WERI-Rb-1 (cell line): ENCODE results near the gene CEACAM20.
"Not testable (repeated sequence)": the region's sequence is repeated elsewhere in the genome, so short reads cannot be mapped to it uniquely, and the experiment has no call there.

ENCODE experiments used
- DNase-seq: peaks from one replicate; pipeline ENCODE4 v3.0.0-alpha.2; 2020
- H3K27ac ChIP-seq: fragments of 250-450 bp; sonication (Bioruptor Pico); 2 replicates; pipeline ENCODE4 v1.5.1; 2020; ENCODE audit warnings: mild to moderate bottlenecking, moderate library complexity
- H3K27me3 ChIP-seq: fragments of 250-450 bp; sonication (Bioruptor Pico); 2 replicates; pipeline ENCODE4 v1.5.1; 2021; ENCODE audit warnings: mild to moderate bottlenecking, low read depth, moderate library complexity; ENCODE audit not compliant: insufficient read depth, severe bottlenecking
- H3K36me3 ChIP-seq: fragments of 250-450 bp; sonication (Bioruptor Pico); 2 replicates; pipeline ENCODE4 v1.5.1; 2020; ENCODE audit warnings: mild to moderate bottlenecking, moderate library complexity
- H3K4me3 ChIP-seq: 2 replicates; pipeline ENCODE4 v1.5.1; 2011; ENCODE audit warnings: low read depth, mild to moderate bottlenecking, control low read depth, low read length
- H3K9me3 ChIP-seq: fragments of 250-450 bp; sonication (Bioruptor Pico); 2 replicates; pipeline ENCODE4 v1.5.1; 2021; ENCODE audit warnings: mild to moderate bottlenecking, moderate library complexity; ENCODE audit not compliant: severe bottlenecking
- TF ChIP-seq, protein P1 (sequence below): IDR thresholded peaks from 2 replicates; pipeline ENCODE4 v1.5.1; 2011; ENCODE audit warnings: low read depth, mild to moderate bottlenecking, control low read depth, inconsistent platforms, low read length

Gene CEACAM20

DNA sequence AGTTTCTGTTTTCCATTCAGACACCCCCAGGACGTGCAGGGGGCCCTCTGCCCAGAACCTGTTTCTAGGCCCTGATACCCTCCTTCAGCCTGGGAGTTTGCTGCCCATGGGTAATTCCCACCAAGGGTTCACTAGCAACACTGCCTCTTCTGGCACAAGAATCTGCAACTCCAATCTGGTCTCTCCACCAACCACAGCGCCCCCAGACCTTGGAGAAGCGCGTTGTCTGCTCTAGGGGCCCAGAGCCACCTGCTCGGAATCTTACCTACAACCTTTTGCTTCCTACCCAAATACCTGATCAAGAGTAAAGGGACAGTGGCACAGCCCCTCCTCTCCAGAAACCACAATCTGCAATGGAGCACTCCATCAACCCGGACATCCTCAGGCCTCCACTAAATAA is 29.9 kb downstream of the CEACAM20 start:
- H3K27ac ChIP-seq, result peak overlapping the region; percentile 96
- DNase-seq, result peak; percentile 20
- H3K36me3 ChIP-seq, result peaks cover 50% of the 10 kb centered on the region
- H3K4me3 ChIP-seq, result peak overlapping the region; percentile 66
- peaks cover 34% of the 10 kb centered on the region for H3K9me3 ChIP-seq
- no peaks in the 10 kb centered on the region for H3K27me3 ChIP-seq
- TF ChIP-seq, protein P1, sequence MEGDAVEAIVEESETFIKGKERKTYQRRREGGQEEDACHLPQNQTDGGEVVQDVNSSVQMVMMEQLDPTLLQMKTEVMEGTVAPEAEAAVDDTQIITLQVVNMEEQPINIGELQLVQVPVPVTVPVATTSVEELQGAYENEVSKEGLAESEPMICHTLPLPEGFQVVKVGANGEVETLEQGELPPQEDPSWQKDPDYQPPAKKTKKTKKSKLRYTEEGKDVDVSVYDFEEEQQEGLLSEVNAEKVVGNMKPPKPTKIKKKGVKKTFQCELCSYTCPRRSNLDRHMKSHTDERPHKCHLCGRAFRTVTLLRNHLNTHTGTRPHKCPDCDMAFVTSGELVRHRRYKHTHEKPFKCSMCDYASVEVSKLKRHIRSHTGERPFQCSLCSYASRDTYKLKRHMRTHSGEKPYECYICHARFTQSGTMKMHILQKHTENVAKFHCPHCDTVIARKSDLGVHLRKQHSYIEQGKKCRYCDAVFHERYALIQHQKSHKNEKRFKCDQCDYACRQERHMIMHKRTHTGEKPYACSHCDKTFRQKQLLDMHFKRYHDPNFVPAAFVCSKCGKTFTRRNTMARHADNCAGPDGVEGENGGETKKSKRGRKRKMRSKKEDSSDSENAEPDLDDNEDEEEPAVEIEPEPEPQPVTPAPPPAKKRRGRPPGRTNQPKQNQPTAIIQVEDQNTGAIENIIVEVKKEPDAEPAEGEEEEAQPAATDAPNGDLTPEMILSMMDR, result 0 out of 2 replicates have a peak, but pooled peaks have one; percentile 6

DNA sequence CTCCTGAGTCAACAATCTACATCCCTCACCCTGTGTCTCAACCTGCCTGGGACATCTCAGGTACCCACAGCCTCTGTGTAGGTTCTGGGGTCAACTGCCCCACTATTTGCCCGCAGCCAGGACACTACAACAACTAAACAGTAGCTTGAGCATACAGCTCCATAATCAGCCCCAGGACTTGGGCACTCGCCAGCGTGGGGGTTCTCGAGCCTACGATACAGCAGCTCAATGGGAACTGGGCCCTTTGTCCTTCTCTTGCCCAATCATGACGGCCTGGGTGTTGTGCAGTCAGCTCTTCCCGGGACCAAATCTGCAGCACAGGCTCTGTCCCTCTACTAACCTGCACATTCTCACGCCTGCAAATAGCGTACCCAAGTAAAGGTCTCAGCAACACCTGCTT is 30.5 kb downstream of the CEACAM20 start:
- no peak for DNase-seq
- H3K27me3 ChIP-seq, result no peaks in the 10 kb centered on the region
- H3K4me3 ChIP-seq, result peak overlapping the region; percentile 66
- no peak overlapping the region for H3K27ac ChIP-seq
- H3K36me3 ChIP-seq, result peaks cover 56% of the 10 kb centered on the region
- TF ChIP-seq, protein P1, result no peak
- H3K9me3 ChIP-seq, result peaks cover 34% of the 10 kb centered on the region

DNA sequence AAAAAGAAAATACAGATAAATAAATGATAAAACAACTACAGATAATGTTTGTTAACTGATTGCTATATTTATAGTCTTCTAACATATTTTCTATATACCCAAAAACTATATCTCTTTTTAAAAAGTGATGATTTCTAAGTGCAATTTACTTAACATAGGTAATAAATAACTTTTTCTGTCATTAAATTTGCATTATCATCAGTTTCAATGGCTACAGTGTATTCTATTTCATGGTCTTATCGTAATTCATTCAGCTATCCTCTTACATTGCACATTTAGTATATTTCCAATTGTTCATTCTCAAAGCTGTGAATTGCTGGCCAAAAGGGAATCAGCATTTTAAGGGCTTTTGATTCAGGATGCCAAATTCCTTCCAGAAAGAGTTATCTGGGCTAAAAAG is 32.8 kb downstream of the CEACAM20 start:
- Histone ChIP-seq H3K4me3 (no peak overlapping the region), H3K27me3 (no peaks in the 10 kb centered on the region), H3K27ac (no peak overlapping the region), H3K36me3 (peaks cover 79% of the 10 kb centered on the region), H3K9me3 (peaks cover 37% of the 10 kb centered on the region)
- TF ChIP-seq, protein P1, result no peak
- DNase-seq, result no peak

DNA sequence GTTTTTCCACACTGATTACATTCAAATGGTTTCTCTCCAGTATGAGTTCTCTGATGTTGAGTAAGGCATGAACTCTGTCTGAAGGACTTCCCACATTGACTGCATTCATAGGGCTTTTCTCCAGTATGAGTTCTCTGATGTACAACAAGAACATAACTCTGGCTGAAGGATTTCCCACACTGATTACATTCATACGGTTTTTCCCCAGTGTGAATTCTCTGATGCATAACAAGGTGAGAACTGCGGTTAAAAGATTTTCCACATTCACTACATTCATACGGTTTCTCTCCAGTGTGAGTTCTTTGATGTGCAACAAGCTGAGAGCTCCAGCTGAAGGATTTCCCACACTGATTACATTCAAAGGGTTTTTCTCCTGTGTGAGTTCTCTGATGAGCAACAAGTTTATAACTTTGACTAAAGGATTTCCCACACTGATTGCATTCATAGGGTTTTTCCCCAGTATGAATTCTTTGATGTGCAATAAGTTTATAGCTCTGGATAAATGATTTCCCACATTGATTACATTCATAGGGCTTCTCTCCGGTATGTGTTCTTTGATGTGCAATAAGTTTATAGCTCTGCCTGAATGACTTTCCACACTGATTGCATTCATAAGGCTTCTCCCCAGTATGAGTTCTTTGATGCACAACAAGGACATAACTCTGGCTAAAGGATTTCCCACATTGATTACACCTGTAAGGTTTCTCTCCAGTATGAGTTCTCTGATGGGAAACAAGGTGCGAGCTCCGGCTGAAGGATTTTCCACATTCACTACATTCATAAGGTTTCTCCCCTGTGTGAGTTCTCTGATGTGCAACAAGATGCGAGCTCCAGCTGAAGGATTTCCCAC is 52.7 kb downstream of the CEACAM20 start:
- H3K27me3 ChIP-seq, result no peaks in the 10 kb centered on the region
- H3K36me3 ChIP-seq, result peaks cover 77% of the 10 kb centered on the region
- no peak for DNase-seq
- TF ChIP-seq, protein P1, result no peak
- no peak overlapping the region for H3K4me3 ChIP-seq
- peaks cover 81% of the 10 kb centered on the region for H3K9me3 ChIP-seq
- H3K27ac ChIP-seq, result no peak overlapping the region

DNA sequence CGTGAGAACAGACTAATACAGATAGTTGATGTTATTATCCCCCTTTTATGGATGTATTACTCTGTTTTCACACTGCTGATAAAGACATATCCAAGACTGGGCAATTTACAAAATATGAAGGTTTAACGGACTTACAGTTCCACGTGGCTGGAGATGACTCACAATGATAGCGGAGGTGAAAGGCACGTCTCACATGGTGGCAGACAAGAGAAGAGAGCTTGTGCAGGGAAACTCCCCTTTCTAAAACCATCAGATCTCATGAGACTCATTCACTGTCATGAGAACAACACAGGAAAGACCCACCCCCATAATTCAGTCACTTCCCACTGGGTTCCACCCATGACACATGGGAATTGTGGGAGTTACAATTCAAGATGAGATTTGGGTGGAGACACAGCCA is 60.7 kb downstream of the CEACAM20 start:
- DNase-seq, H3K36me3 ChIP-seq, H3K27me3 ChIP-seq, H3K4me3 ChIP-seq, H3K27ac ChIP-seq: not testable (repeated sequence)
- H3K9me3 ChIP-seq, result peaks cover 23% of the 10 kb centered on the region

DNA sequence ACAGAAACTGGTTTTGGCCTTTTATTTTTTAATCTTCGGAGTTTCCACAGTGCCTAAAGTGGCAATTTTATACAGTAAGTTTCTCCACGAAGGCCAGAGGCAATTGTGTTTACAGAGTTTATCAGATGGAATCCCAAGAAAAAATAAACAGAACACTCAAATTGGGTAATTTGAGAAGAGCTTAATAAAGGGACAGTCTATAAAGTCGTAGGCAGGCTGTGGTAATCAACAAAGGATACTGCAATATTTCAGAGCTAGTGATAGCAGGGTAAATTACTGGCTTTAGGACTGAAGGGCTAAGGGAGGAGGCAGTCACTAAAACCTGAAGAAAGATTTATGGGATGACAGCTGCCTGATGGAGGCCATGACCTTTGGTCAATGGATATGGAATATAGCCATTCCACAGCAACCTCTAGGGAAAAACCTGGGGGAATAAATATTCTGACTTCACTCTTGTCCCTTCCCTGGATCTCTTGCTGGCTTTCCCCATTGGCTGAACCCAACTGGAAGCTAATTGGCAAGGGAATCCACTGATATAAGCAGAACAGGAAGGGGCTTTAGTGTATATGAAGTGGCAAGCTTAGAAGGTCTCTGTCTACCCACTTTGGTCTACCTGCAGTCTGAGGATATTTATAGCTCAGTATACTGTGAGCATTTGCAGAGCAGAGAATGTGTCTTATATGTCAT is 66.7 kb downstream of the CEACAM20 start:
- H3K36me3 ChIP-seq, H3K27me3 ChIP-seq, H3K4me3 ChIP-seq, H3K27ac ChIP-seq, DNase-seq: not testable (repeated sequence)
- peaks cover 16% of the 10 kb centered on the region for H3K9me3 ChIP-seq
